ENCODE data around the gene DNMT3B.
"Not testable (repeated sequence)": the region's sequence is repeated elsewhere in the genome, so short reads cannot be mapped to it uniquely, and the experiment has no call there.

Gene DNMT3B

DNA sequence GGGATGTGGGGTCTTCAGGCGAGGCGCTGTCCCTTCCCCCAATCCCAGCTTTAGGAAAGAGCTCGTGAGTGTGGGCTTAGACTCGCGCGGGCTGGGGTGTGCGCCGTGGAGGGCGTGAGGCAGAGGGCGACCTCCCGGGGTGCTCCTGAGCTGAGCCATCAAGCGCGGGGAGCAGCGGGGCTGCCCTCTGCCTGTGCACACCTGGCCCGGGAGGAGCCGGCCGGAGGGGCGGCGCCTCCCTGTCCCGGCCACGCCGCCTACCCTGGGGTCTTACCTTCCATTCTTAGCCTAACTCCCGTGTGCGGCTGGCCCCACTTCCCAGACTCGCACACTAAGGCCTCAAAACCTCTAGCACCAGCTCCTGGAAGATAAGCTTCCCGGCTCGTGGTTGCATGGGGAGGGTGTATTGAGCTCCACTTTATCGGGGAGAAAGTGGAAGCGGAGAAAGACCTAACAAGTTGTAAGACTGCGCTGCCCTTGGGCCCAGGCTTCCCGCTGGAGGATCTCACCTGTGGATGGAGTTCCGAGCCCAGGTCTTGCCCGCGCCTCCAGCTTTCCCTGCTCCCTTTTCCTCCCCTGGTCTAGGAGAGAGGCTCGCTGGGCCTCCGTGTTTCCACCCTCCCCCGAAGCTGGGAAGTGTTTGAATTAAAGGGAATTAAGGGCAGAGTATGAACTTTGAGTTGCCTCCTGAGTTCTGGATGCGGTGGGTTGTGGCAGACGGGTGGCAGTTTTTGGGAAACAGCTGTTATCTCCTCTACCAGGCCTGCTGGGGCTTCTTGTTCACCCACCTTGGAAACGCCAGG lies 1.2 kb downstream of the DNMT3B start:
- no peak for DNase-seq

DNA sequence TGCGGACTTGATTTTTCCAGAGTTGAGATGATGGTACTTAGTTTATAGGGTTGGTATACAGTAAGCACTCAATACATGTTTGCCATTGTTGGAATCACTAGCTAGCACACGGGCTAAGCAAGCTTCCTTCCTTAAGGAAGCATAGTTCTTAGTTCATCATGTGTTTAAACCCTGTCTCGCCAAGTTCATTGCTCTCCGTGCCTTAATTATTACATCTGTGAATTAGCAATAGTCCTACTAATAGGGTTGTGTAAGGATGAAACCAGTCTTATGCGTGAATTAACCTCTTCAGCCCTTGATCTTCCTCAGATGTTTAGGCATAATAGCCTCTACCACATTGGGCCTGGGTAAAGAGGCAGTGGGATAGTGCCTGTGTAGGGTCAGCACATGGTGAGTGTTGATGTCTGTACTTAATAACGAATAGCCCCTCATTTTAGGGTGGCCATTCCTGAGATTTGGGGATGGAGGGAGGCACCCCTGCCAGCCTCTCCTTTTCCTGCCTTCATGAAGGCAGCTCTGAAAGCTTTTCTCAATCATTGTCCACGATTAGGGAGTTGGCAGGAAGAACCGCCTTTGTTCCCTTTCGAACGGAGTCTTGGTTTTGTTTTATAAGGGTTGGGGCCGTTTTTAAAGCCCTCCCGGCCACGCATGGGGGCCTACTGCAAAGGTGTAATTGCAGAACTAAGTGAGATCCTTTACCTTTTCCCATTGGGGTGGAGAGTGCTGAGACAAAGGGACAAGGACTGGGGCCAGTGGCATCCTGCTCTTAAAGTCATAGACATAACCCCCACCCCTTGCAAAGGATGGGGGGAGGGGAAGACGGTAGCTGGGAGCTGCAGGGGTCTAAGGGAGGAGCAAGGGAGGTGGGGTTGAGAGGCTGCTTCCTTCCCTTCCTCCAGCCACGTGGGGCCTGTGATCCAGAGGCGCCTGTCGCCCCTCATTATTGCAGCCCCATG lies 2.1 kb downstream of the DNMT3B start:
- no peak for DNase-seq

DNA sequence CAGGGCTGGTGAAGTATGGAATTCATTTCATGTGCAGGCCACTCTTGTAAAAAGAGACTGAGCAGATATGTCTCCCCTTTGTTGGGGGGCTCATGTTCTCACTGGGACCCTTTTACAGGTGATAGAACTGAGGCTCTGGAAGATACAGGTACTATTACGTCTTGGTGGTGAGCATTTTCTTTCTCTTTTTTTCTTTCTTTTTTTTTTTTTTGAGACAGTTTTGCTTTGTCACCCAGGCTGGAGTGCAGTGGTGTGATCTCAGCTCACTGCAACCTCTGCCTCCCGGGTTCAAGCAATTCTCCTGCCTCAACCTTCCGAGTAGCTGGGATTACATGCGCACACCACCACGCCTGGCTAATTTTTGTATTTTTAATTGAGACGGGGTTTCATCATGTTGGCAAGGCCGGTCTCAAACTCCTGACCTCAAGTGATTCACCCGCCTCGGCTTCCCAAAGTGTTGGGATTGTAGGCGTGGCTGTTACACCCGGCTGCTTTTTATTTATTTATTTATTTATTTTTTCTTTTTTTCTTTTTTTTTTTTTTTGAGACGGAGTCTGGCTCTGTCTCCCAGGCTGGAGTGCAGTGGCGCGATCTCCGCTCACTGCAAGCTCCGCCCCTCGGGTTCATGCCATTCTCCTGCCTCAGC lies 3.2 kb downstream of the DNMT3B start:
- not testable (repeated sequence) for DNase-seq

DNA sequence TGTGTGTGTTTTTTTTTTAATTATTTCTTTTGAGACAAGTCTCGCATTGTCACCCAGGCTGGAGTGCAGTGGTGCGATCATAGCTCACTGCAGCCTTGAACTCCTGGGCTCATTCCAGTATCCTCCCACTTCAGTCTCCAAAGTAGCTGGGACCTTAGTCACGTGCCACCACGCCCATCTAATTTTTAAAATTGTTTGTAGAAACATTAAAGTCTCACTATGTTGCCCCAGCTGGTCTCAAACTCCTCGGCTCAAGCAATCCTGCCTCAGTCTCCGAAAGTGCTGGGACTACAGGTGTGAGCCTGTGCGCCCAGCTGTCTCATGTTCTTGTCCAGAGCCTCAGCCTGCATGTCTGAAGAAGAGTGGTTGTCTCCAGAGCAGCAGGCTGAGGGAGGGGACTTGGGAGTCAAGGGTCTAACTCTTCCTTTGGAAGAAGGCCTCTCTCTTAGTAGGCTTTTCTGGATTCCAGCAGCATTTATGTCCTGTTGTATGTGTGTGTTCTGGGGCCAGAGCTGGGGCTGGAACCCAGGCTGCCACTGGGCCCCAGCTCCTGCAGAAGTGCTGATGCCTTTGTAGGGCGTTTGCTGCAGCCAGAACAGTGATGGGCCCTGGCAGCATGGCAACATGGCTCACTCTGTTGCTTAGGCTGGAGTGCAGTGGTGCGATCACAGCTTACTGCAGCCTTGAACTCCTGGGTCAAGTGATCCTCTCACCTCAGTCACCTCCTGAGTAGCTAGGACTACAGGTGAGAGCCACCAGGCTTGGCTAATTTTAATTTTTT lies 5.4 kb downstream of the DNMT3B start:
- DNase-seq, result no peak

DNA sequence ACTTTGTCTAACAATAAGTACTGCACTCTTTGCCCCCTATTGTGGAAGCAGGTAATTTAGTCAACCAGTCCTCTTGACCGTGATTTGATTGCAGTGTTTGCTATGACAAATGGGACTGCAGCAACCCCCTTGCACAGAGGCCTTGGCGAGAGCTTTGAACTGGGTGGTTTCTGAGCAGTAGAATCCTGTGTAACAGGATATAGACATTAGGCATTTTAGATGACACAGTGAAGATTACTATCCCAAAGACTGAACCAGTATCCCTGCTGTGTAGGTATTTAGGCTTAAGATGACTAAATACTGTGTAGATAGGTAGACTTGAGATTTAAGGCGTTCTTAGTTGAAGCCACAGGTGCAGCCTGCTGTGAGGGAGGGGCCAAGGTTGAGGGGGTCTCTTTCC lies 9.9 kb downstream of the DNMT3B start:
- DNase-seq, result no peak

DNA sequence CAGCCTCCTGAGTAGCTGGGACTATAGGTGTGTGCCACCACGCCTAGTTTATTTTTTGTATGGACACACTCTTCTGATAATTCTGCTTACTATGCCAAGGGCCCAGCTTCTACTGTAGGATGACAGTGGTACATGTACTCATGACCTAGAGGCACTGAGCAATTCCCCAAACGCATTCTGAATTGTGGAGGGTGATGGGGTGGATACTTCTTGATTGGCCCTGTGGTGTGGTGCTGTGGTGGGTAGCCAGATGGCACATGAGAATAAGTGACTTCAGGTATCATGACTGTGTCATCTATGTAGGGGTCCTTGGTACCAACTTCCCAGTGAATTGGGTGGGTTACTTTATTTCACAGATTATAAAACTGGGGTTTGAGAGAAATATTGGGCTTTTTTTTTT lies 11.0 kb downstream of the DNMT3B start:
- no peak for DNase-seq

DNA sequence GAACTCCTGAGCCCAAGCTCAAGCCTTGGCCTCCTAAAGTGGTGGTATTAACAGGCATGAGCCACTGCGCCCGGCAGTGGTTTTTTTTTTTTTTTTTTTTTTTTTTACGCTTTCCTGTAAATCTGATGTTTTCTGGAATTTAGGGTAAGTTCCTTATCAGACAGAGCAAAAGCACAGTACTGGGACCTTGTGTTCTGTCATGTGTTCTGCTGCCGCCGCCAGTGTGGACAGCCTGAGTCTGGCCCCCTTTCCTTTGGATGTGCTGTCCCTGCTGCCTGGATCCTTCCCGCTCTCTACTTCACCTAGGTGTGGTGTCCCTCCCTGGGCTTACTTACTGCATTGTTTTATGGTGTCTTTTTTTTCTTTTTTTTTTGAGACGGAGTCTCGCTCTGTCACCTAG lies 11.7 kb downstream of the DNMT3B start:
- no peak for DNase-seq

DNA sequence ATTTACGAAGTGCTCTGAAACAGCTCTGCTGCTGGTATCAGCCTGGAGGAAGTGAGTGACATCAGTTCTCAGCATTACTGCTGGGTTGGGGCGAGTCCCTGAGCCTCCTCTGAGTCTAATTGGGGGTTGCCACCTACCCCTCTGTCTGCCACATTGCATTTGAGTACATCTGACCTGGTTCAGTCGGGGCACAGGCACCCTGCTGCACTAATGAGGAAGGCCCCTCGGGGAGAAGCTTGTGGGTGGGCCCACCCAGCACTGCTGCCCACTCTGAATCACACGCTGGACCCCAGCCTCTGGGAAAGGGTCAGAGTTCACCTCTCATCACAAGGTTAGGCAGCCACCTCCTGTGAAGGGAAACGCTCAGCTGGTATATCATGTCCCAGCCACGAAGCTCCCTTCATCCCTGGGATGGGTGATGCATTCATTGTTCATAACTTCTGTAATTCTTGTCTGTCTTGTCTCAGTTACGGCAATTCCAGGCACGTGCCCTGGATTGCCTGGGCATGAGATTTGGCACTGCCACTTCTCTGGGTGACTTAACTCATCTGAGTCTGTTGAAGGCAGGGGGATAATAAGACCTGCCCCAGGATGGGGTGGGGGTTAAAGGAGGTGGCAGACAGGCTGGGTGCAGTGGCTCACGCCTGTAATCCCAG lies 13.3 kb downstream of the DNMT3B start:
- DNase-seq, result no peak

DNA sequence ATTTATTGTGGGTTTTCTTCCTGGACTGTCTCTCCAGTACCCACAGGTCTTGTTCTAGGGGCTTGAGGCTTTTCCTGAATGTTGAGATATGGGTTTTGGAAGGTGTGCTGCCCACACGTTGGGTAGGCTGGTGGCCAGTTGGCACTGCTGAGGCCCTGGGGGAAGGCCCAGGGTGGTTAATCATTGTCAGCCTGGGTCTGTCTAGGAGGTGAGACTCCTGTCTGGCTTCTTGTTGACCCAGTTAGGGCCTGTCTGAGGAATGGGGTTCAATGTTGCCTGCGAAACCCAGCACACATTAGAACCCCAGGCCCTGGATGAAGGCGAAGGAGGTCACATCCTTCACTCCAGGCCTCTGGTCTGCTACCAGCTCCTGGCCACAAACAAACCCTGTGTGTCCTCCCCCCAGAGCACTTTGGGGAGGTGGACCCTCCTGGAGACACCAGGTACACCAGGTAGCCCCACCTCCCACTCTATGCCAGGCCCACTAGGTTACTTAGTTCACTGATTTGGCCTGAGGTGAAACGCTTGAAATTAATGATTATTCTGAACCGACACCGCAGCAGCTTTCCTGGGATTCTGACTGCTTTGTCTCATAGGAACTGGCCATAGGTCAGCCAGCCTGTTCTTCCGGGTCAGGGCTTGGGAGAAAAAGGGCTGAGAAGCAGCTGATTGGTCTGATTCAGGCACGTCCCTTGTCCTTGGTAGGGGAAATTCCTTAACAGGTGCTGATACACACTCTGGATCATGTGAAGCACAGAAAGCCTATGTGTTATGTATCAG lies 15.2 kb downstream of the DNMT3B start:
- DNase-seq, result no peak

DNA sequence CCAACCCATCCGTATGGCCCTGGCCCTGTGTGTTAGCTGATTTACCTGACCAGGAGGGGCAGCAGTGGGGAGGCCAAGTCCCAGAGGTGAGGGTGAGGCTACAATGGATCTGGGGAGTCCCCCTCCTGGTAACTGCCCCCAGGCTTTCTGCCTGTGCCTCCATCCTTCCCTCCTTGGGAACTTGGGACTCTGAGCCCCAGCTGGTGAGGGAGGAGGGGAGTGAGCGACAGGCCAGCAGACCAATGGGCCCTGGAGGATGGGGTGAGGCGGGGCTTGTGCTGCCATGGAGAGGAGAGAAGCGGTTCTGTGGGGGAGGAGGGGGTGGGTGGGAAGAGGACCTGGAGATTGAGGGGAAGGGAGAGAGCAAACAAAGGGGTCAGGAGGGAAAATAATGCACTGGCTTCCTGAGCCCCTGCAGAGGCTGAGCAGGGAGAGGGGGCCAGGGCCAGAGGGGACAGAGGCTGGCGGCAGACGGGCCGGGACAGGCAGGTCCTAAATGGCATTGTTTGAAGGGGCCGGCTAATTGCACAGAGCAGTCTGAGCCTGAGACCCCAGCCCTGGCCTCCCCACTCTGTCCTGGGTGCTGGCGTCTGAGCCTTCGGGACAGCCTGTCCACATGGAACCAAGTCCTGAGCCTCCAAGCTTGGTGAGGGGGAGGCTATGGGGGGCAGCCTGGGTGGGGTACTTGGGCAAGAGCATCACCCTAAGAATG lies 17.5 kb downstream of the DNMT3B start:
- no peak for DNase-seq

DNA sequence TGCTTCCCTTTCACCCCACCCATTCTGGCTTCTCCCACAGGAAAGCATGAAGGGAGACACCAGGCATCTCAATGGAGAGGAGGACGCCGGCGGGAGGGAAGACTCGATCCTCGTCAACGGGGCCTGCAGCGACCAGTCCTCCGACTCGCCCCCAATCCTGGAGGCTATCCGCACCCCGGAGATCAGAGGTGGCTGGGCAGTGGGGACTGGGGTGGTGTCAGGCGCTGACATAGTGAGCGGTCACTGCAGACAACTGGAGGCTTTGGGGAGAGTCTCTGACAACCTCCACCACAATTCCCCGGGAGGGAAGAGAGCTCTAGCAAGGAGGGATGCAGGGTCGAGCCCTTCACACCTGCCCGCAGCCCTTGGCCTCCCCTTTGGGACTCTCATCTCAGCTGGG lies 18.1 kb downstream of the DNMT3B start:
- DNase-seq, result no peak

DNA sequence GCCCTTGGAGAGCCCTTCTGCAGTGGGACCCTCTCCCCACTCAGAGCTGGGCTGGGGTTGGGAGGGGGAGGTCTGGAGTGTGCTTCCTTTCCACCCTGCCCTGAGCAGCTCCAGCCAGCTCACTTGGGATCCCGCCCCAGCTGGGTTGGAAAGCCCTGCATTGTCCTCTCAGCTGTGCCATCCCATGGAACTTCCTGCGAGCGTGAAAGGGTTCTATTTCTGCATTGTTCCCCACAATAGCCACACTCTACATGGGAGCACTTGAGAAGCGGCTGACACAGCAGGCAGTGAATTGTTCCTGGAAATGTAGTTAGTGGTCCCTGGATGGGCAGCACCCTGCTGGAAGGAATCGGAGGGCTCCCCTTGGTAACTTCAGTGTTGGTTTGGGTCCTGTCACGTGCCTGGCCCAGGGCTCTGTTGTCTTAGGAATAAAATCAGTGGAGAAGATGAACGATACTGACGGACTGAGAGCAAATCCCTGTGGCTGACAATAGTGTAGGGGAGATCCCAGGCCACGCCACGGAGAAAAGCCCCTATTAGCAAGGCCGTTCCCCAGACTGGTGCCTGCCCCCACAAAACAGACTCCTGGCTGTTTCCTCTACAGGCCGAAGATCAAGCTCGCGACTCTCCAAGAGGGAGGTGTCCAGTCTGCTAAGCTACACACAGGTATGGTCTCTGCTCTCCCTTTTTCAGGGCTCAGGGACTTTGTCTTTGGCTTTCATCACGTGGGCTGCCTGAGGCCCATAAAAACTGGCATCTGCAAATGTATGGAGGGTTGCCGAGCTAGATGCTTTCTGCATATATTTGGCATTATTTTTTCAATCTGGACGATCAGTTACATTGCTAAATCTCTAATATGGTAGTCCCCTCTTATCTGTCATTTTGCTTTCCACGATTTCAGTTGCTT lies 18.8 kb downstream of the DNMT3B start:
- DNase-seq, result peak; percentile 74

DNA sequence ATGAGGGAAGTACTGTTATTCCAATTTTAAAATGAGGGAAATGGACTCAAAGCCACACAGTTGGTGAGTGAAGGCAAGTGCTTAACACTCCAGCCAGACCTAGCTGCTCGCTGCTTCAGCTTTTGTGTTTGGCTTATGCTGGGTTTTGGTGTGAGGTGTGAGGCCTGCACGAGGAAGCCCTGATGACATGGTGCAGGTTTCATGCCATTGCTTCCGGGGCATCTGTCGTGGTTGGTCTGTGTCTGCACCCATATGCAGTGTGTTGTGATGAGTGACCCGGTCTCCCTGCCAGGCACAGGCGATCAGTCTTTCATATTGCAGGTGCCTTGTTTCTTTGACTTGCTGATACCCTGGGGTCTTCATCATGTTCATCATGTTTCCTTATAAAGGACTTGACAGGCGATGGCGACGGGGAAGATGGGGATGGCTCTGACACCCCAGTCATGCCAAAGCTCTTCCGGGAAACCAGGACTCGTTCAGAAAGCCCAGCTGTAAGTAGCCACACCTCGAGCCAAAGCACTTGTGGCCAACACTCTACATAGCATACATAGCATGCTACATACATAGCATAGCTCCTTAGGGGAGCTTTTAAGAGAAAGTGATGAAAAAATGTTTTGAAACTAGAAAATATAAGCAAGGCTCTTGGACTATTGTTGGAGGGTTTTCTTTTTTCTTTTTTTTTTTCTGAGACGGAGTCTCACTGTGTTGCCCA lies 22.3 kb downstream of the DNMT3B start:
- DNase-seq, result no peak

DNA sequence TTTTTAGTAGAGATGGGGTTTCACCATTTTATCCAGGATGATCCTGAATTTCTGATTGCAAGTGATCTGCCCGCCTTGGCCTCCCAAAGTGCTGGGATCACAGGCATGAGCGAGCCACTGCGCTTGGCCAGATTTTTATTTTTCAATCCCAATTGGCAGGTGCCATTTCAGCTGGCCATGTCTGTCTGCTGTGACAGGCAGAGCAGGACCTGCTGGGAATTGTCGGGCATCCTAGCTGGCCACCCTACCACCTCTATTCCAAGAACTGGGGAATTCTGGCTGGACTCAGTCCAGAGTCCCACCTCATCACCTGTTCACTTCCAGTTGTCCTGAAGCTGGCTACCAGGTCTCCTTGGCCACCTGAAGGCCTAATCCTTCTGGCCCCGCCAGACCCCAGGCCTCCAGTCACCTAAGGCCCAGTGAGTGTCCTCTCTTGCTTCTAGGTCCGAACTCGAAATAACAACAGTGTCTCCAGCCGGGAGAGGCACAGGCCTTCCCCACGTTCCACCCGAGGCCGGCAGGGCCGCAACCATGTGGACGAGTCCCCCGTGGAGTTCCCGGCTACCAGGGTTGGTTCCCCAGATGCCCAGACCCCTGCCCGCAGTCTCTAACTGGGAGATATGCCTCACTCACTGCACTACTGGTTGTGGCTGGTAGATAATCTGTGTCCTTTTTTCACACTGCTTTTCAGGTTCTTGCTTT lies 24.0 kb downstream of the DNMT3B start:
- no peak for DNase-seq

DNA sequence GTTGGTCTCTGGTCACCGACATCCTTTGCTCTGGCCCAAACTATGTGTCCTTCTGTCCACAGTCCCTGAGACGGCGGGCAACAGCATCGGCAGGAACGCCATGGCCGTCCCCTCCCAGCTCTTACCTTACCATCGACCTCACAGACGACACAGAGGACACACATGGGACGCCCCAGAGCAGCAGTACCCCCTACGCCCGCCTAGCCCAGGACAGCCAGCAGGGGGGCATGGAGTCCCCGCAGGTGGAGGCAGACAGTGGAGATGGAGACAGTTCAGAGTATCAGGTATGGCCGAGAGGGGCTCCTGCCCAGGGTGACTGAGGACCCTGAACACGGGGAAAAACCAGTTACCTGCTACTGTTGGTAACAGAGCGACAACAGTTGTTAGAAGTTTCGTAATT lies 25.0 kb downstream of the DNMT3B start:
- DNase-seq, result no peak

DNA sequence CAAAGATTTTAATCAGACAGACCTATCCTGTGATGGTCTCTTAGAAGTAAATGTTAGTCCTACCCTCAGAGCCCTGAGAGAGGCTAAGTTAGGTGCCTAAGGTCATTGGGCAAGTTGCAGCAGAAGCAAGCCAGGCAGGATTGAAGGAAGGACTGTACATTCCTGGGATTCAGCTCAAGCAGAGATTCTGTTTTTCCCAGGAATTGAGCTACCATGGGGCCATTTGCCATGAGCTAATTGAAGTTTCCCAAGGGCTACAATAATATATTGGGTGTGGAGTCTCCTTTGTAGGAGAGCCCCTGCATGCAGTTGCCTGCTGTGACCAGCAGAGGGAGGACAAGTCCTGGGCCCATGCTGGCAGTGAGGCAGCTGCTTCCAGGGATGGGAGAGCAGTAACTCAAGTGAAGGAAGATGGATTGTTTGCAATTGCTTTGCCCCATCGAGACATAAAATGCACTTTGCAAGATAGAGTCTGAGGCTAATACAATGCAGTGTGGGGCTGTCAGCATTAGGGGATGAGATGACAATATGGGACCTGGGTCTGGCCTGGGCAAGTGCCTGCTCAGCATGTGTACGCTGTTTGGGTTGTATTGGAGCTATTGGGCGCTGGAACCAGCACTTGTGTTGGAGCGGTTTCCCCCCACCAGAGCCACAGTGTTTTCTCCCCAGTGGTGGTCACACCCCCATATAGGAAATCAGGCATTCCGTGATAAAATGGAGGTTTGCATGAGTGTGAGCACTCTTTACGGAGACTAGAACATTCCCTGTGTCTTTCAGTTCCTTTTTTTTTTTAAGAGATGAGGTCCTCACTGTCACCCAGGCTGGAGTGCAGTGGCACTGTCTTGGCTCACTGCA lies 27.9 kb downstream of the DNMT3B start:
- DNase-seq, result peak; percentile 83

DNA sequence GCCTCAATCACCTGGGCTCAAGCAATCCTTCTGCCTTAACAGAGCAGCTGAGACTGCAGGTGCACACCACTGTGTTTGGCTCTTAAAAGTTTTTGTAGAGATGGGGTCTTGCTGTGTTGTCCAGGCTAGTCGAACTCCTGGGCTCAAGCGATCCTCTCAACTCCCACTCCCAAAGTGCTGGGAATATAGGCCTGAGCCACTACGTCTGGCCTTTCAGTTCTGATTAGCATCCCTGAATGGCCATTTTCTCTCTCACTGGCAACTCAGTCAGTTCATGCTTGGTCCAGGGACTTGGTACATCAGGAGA lies 28.5 kb downstream of the DNMT3B start:
- DNase-seq, result no peak
